ENCODE data around the gene PRR7.

Gene PRR7

DNA sequence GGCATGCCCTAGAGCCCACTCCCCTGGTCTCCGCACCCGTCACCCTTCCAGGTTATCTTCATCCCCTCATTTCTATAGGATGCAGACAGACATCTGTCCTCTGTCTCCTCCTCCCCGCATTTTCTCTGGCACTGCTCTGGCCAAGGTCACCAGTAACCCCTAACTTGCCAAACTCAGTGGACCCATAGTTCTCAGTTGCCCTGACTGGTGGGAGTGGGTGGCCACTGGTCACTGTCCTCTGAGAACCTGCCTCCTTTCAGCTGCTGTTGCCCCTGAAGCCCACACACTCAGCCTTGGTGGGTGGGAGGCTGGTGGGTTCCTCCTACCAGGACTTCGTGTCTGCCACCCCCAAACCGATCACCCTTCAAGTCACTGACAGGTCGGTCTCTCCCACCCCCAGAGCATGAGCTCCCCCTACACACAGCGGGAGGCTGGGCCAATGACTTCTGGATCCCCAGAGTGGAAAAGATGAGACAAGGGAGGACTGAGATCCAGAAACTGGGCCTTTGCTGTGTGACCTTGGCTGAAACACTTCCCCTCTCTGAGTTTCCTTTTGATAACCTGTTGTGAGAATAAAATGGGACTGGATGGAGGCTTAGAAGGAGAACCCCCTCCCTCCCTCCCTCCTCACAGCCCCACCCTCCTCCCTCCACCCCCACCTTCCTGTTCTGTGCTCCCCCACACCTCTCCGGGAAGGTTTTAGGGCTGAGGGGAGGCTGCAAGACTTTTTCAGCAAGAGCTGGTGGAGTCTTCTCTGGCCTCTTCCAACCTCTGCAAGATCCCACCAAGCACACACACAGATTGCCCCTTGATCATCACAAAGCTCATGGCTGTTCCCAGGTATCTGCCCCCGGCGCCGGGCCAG lies 29.2 kb downstream of the PRR7 start:
- Histone ChIP-seq H3K36me3 (ENCODE audit: insufficient read depth, low read length) (peaks cover 15% of the 10 kb centered on the region), H3K9ac (ENCODE audit: low read depth, low read length) (no peak overlapping the region), H3K9me3 (ENCODE audit: insufficient read depth, low read depth, low read length) (no peaks in the 10 kb centered on the region), H3K27me3 (ENCODE audit: insufficient read depth, low read length) (no peaks in the 10 kb centered on the region), H3K4me1 (ENCODE audit: insufficient read depth, low read length) (peaks cover 27% of the 10 kb centered on the region), H3K4me3 (ENCODE audit: low read length) (no peak overlapping the region), H3K27ac (ENCODE audit: low read depth, low read length) (no peak overlapping the region)
- WGBS, result 69% methylated on average over 6 of the region's 11 CpGs

- Histone ChIP-seq H3K4me1 (ENCODE audit: insufficient read depth, low read length) (peaks cover 19% of the 10 kb centered on the region), H3K27me3 (ENCODE audit: insufficient read depth, low read length) (no peaks in the 10 kb centered on the region), H3K9me3 (ENCODE audit: insufficient read depth, low read depth, low read length) (no peaks in the 10 kb centered on the region), H3K4me3 (ENCODE audit: low read length) (no peak overlapping the region), H3K27ac (ENCODE audit: low read depth, low read length) (no peak overlapping the region), H3K9ac (ENCODE audit: low read depth, low read length) (no peak overlapping the region), H3K36me3 (ENCODE audit: insufficient read depth, low read length) (peaks cover 10% of the 10 kb centered on the region)
- 85% methylated on average over 18 of the region's 18 CpGs for WGBS
These were observed 30.1 kb downstream of the PRR7 start for GRCh38 chr5:177476531-177477233.

- peaks cover 14% of the 10 kb centered on the region for H3K36me3 ChIP-seq (ENCODE audit: insufficient read depth, low read length)
- peaks cover 14% of the 10 kb centered on the region; the same call in 1 of the 2 replicates for H3K4me1 ChIP-seq (ENCODE audit: insufficient read depth, low read length)
- H3K9me3 ChIP-seq (ENCODE audit: insufficient read depth, low read depth, low read length), result no peaks in the 10 kb centered on the region
- H3K27me3 ChIP-seq (ENCODE audit: insufficient read depth, low read length), result no peaks in the 10 kb centered on the region
- H3K4me3 ChIP-seq (ENCODE audit: low read length), result no peak overlapping the region
- H3K9ac ChIP-seq (ENCODE audit: low read depth, low read length), result no peak overlapping the region
- 94% methylated on average over 13 of the region's 13 CpGs for WGBS
- H3K27ac ChIP-seq (ENCODE audit: low read depth, low read length), result peak overlapping the region; percentile 49; the same call in 1 of the 2 replicates
These were observed 31.3 kb downstream of the PRR7 start for GRCh38 chr5:177477701-177478477.

GRCh38 chr5:177478711-177479646 lies 32.4 kb downstream of the PRR7 start:
- Histone ChIP-seq H3K27me3 (ENCODE audit: insufficient read depth, low read length) (no peaks in the 10 kb centered on the region), H3K9ac (ENCODE audit: low read depth, low read length) (no peak overlapping the region)

GRCh38 chr5:177479774-177480173 lies 33.2 kb downstream of the PRR7 start:
- no peaks in the 10 kb centered on the region for H3K9me3 ChIP-seq (ENCODE audit: insufficient read depth, low read depth, low read length)
- no peak overlapping the region for H3K4me3 ChIP-seq (ENCODE audit: low read length)
- no peaks in the 10 kb centered on the region for H3K27me3 ChIP-seq (ENCODE audit: insufficient read depth, low read length)
- H3K9ac ChIP-seq (ENCODE audit: low read depth, low read length), result no peak overlapping the region
- H3K36me3 ChIP-seq (ENCODE audit: insufficient read depth, low read length), result peaks cover 33% of the 10 kb centered on the region
- no peak overlapping the region; the same call in 1 of the 2 replicates for H3K27ac ChIP-seq (ENCODE audit: low read depth, low read length)
- H3K4me1 ChIP-seq (ENCODE audit: insufficient read depth, low read length), result 0 out of 2 replicates have a peak, but pooled peaks cover 7% of the 10 kb centered on the region
- 95% methylated on average over 14 of the region's 14 CpGs for WGBS

More at GRCh38 chr5:177478711-177479646, 32.4 kb downstream of the PRR7 start:
- no peaks in the 10 kb centered on the region for H3K9me3 ChIP-seq (ENCODE audit: insufficient read depth, low read depth, low read length)
- peaks cover 12% of the 10 kb centered on the region; the same call in 1 of the 2 replicates for H3K4me1 ChIP-seq (ENCODE audit: insufficient read depth, low read length)
- H3K36me3 ChIP-seq (ENCODE audit: insufficient read depth, low read length), result peaks cover 25% of the 10 kb centered on the region
- H3K27ac ChIP-seq (ENCODE audit: low read depth, low read length), result no peak overlapping the region
- WGBS, result 85% methylated on average over 18 of the region's 18 CpGs
- no peak overlapping the region for H3K4me3 ChIP-seq (ENCODE audit: low read length)

- WGBS, result 96% methylated on average over 10 of the region's 10 CpGs
- no peak overlapping the region for H3K4me3 ChIP-seq (ENCODE audit: low read length)
- H3K27ac ChIP-seq (ENCODE audit: low read depth, low read length), result no peak overlapping the region
- H3K9ac ChIP-seq (ENCODE audit: low read depth, low read length), result no peak overlapping the region
- no peaks in the 10 kb centered on the region for H3K9me3 ChIP-seq (ENCODE audit: insufficient read depth, low read depth, low read length)
- no peaks in the 10 kb centered on the region for H3K4me1 ChIP-seq (ENCODE audit: insufficient read depth, low read length)
- peaks cover 57% of the 10 kb centered on the region for H3K36me3 ChIP-seq (ENCODE audit: insufficient read depth, low read length)
- H3K27me3 ChIP-seq (ENCODE audit: insufficient read depth, low read length), result no peaks in the 10 kb centered on the region
These were observed 35.8 kb downstream of the PRR7 start for GRCh38 chr5:177482359-177482795.

- H3K4me3 ChIP-seq (ENCODE audit: low read length), result no peak overlapping the region
- no peaks in the 10 kb centered on the region for H3K27me3 ChIP-seq (ENCODE audit: insufficient read depth, low read length)
- H3K9me3 ChIP-seq (ENCODE audit: insufficient read depth, low read depth, low read length), result no peaks in the 10 kb centered on the region
- no peaks in the 10 kb centered on the region for H3K4me1 ChIP-seq (ENCODE audit: insufficient read depth, low read length)
- no peak overlapping the region for H3K27ac ChIP-seq (ENCODE audit: low read depth, low read length)
- 96% methylated on average over 9 of the region's 9 CpGs for WGBS
- H3K36me3 ChIP-seq (ENCODE audit: insufficient read depth, low read length), result peaks cover 64% of the 10 kb centered on the region
- no peak overlapping the region for H3K9ac ChIP-seq (ENCODE audit: low read depth, low read length)
These were observed 36.4 kb downstream of the PRR7 start for GRCh38 chr5:177483042-177483441.

- H3K27ac ChIP-seq (ENCODE audit: low read depth, low read length), result no peak overlapping the region
- H3K4me3 ChIP-seq (ENCODE audit: low read length), result no peak overlapping the region
- H3K4me1 ChIP-seq (ENCODE audit: insufficient read depth, low read length), result no peaks in the 10 kb centered on the region
- no peaks in the 10 kb centered on the region for H3K9me3 ChIP-seq (ENCODE audit: insufficient read depth, low read depth, low read length)
- 95% methylated on average over 22 of the region's 22 CpGs for WGBS
- H3K27me3 ChIP-seq (ENCODE audit: insufficient read depth, low read length), result no peaks in the 10 kb centered on the region
- H3K9ac ChIP-seq (ENCODE audit: low read depth, low read length), result no peak overlapping the region
- H3K36me3 ChIP-seq (ENCODE audit: insufficient read depth, low read length), result peaks cover 74% of the 10 kb centered on the region
These were observed 37.6 kb downstream of the PRR7 start for GRCh38 chr5:177483994-177484901.

DNA sequence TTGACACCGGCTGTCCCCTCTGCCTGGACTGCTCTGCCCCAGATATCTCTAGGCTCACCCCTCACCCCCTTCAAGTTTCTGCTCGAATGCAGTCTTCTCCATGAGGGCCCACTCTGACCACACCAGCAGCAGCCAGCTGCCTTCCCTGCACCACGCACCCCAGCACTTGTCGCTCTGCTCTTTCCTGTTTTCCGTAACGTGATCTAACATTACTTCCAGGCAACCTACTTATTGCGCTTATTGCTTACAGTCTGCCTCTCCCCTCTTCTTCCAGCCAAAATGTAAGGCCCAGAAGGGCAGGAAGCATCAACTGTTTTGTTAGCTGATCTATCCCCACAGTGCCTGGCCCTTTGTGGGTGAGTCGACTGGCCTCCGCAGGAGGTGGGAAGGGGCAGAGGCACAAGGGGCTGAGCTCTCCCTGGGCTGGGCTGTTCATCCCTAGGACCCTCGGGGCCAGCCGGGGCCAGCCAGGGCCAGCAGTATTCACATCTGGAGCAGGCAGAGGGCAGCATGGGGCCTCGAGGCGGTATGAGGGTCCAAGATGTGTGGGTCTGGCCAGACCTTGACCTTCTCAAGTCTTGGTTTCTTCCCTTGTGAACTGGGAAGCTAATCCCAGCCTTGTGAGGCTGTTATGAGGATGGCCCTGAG lies 38.4 kb downstream of the PRR7 start:
- no peak overlapping the region for H3K4me3 ChIP-seq (ENCODE audit: low read length)
- H3K9me3 ChIP-seq (ENCODE audit: insufficient read depth, low read depth, low read length), result no peaks in the 10 kb centered on the region
- H3K27me3 ChIP-seq (ENCODE audit: insufficient read depth, low read length), result no peaks in the 10 kb centered on the region
- H3K9ac ChIP-seq (ENCODE audit: low read depth, low read length), result no peak overlapping the region
- peaks cover 82% of the 10 kb centered on the region for H3K36me3 ChIP-seq (ENCODE audit: insufficient read depth, low read length)
- no peak overlapping the region for H3K27ac ChIP-seq (ENCODE audit: low read depth, low read length)
- no peaks in the 10 kb centered on the region for H3K4me1 ChIP-seq (ENCODE audit: insufficient read depth, low read length)
- WGBS, result 82% methylated on average over 13 of the region's 13 CpGs
